WI38 (cell line): ENCODE measurements around the gene USP15.
"Not testable (repeated sequence)": the region's sequence is repeated elsewhere in the genome, so short reads cannot be mapped to it uniquely, and the experiment has no call there.

Experiments used
- H3K4me3 ChIP-seq: 2 replicates; pipeline ENCODE4 v1.5.1; 2011; ENCODE audit warnings: low read depth, mild to moderate bottlenecking, control low read depth, low read length
- TF ChIP-seq, protein P1 (sequence below): IDR thresholded peaks from 2 replicates; pipeline ENCODE4 v1.5.1; 2012; ENCODE audit warnings: low read depth, mild to moderate bottlenecking, control low read depth, low read length

Gene USP15

DNA sequence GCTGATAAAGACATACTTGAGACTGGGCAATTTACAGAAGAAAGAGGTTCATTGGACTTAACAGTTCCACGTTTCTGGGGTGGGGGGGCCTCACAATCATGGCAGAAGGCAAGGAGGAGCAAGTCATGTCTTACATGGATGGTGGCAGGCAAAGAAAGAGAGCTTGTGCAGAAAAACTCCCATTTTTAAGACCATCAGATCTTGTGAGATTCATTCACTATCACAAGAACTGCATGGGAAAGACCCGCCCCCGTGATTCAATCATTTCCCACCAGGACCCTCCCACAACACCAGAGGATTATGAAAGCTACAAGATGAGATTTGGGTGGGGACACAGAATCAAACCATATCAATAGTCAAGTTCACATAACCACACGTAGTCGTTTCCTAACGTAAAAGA lies 85.5 kb downstream of the USP15 start:
- H3K4me3 ChIP-seq, result no peak overlapping the region
- TF ChIP-seq, protein P1, sequence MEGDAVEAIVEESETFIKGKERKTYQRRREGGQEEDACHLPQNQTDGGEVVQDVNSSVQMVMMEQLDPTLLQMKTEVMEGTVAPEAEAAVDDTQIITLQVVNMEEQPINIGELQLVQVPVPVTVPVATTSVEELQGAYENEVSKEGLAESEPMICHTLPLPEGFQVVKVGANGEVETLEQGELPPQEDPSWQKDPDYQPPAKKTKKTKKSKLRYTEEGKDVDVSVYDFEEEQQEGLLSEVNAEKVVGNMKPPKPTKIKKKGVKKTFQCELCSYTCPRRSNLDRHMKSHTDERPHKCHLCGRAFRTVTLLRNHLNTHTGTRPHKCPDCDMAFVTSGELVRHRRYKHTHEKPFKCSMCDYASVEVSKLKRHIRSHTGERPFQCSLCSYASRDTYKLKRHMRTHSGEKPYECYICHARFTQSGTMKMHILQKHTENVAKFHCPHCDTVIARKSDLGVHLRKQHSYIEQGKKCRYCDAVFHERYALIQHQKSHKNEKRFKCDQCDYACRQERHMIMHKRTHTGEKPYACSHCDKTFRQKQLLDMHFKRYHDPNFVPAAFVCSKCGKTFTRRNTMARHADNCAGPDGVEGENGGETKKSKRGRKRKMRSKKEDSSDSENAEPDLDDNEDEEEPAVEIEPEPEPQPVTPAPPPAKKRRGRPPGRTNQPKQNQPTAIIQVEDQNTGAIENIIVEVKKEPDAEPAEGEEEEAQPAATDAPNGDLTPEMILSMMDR, result no peak

GRCh38 chr12:62346817-62347216 lies 86.6 kb downstream of the USP15 start:
- no peak overlapping the region for H3K4me3 ChIP-seq
- TF ChIP-seq, protein P1, result no peak

GRCh38 chr12:62347922-62348650 lies 87.9 kb downstream of the USP15 start:
- TF ChIP-seq, protein P1, result no peak
- 0 out of 2 replicates have a peak overlapping the region, but pooled peaks have one; percentile 2 for H3K4me3 ChIP-seq

DNA sequence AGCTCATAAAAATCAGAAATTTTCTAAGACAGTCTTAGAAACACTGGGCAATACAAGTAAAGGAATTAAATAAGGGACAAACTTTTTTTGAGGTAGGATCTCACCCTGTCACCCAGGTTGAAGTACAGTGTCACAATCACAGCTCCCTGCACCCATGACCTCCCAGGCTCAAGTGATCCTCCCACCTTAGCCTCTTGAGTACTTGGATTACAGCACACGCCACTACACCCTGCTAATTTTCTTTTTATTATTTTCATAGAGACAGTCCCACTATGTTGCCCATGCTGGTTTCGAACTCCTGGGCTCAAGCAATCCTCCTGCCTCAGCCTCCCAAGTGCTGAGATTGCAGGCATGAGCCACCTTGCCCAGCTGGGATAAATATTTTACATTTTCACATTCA lies 90.3 kb downstream of the USP15 start:
- no peak overlapping the region for H3K4me3 ChIP-seq
- TF ChIP-seq, protein P1, result no peak

DNA sequence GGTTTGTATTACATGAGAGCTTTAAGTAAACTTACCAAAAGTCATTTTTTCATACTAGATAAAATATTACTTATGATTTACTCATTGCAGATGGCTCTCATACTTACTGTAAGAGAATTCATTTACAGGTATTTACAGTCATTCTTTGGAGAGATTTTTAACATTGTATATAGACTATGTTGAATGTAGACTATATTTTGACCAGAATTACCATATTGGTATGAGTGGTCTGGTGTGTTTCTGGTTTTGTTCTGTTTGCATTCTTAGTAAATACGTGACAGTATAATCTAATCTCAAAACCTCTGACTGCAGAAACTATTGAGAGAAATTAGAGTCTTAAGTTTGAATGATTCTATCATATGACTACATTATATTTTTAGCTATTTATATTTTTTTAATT lies 91.1 kb downstream of the USP15 start:
- TF ChIP-seq, protein P1, result no peak
- H3K4me3 ChIP-seq, result no peak overlapping the region

DNA sequence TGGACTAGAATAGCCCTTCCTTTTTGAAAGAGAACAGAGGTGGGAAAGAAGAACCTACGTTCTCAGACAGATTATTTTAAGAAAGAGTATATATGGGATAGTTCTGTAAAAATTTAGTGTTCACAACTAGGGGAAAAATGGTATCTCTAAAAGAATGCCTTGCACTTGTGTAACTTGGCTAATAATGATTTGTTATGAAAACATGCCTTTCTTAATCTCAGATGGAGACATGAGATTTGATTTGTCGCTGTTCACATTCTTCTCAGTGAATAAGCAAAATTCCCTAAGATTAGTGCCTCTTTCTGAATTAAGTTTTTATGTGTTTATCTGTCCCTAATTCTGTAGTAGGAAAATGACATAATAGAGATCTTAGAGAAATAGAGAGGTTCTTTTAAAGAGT lies 100.8 kb downstream of the USP15 start:
- no peak overlapping the region for H3K4me3 ChIP-seq

GRCh38 chr12:62363506-62363905 lies 103.3 kb downstream of the USP15 start:
- H3K4me3 ChIP-seq, result no peak overlapping the region
- TF ChIP-seq, protein P1, result no peak

More for the DNA sequence above, 100.8 kb downstream of the USP15 start:
- TF ChIP-seq, protein P1, result no peak

DNA sequence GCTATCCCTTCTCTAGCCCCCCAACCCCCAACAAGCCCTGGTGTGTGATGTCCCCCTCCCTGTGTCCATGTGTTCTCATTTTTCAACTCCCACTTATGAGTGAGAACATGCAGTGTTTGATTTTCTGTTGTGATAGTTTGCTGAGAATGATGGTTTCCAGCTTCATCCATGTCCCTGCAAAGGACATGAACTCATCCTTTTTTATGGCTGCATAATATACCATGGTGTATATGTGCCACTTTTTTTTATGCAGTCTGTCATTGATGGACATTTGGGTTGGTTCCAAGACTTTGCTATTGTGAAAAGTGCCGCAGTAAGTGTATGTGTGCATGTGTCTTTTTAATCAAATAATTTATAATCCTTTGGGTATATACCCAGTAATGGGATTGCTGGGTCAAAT lies 104.5 kb downstream of the USP15 start:
- H3K4me3 ChIP-seq, result not testable (repeated sequence)

- not testable (repeated sequence) for H3K4me3 ChIP-seq
Measured at GRCh38 chr12:62365846-62366245, 105.6 kb downstream of the USP15 start.

DNA sequence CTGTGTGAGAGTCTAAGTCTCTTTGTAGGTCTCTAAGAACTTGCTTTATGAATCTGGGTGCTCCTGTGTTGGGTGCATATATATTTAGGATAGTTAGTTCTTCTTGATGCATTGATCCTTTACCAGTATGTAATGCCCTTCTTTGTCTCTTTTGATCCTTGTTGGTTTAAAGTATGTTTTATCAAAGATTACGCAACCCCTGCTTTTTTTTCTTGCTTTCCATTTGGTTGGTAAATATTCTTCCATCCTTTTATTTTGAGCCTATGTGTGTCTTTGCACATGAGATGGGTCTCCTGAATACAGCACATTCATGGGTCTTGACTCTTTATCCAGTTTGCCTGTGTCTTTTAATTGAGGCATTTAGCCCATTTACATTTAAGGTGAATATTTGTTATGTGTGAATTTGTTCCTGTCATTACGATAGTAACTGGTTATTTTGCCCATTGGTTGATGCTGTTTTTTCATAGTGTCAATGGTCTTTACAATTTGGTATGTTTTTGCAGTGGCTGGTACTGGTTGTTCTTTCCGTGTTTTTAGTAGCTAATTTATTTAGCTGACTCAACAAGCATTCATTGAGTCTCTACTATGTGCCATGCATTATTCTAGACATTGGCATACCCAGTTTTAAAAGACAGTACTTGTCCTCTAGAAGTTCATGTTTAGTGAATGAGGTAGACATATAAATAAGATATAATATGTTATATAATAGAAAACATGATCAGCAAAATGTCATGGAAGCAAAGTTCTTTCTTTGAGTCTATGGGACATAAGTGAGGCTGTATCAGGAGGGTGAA lies 108.4 kb downstream of the USP15 start:
- not testable (repeated sequence) for H3K4me3 ChIP-seq
